NCI-H774 (cell line): ENCODE results near the gene CDC42SE1.

ENCODE experiments used
- DNase-seq: peaks from one replicate; lab custom pipeline; 2025; lab: John Stamatoyannopoulos, UW

CDC42SE1 gene

DNA sequence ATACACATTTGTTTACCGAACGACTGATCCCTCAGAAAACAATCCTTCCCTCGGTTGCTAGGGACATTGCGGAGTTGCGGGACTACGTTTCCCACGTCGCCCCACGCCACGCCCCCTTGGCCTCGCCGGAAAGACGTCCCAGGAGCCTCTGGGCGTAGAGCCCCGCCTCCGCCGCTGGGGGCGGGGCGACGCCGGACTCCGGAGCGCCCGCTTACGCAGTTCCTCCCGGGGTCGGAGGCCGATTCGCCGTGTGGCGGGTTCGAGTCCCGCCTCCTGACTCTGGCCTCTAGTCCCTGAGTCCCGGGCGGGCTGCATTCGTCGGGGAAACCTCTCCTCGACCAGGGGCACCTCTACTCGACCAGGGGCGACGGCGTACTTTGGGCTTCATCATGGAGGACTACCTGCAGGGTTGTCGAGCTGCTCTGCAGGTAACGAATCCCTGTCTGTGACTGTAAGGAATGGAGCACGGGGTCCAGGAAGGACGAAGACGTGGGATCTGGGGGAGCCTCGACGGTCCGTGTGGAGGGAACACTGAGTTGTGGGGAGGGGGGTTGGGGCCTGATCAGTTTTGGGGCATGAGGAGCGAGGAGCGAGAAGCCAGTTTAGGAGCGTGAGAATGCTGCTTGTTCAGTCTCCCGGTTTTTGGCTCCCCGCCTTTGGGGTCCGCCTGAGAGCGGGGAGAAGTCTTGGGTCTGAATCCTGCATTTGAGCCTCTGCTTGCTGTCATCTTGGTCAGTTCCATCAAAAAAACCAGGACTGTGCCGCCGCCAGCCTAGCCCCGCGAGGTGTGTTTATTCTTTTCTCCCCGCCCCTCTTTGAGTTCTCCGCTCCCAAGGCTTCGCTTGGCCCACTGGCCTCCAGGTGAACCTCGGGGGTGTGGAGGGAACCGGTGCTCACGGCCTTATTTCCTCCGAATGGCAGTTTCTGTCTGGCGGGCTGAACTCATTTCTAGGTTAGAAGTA lies 50.9 kb downstream of the CDC42SE1 start, which contains the start of gene PRUNE1:
TSS of gene PRUNE1 (plus strand) at position 206 of the 962 bp plus-strand sequence. CDS start at position 390, 184 bp downstream.
- DNase-seq = peak; percentile 98

DNA sequence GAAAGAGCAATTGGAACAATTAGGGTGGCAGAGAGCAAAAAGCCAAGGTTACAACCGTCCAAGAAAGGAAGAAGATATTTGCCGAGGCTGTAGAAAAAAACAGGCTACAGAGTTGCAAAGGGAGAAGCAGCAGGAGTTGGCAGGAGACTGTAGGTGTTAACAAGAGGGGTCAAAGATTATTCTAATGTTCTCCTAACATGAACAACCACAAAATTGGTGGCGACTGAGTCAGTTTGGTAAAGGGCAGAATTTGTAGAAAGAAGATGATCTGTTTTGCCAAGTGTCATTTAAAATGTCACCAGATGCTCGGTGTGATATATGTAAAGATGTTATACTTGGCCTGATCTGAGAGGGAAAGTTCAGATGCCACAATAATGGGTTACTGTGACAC lies 51.6 kb downstream of the CDC42SE1 start:
- DNase-seq = no peak

DNA sequence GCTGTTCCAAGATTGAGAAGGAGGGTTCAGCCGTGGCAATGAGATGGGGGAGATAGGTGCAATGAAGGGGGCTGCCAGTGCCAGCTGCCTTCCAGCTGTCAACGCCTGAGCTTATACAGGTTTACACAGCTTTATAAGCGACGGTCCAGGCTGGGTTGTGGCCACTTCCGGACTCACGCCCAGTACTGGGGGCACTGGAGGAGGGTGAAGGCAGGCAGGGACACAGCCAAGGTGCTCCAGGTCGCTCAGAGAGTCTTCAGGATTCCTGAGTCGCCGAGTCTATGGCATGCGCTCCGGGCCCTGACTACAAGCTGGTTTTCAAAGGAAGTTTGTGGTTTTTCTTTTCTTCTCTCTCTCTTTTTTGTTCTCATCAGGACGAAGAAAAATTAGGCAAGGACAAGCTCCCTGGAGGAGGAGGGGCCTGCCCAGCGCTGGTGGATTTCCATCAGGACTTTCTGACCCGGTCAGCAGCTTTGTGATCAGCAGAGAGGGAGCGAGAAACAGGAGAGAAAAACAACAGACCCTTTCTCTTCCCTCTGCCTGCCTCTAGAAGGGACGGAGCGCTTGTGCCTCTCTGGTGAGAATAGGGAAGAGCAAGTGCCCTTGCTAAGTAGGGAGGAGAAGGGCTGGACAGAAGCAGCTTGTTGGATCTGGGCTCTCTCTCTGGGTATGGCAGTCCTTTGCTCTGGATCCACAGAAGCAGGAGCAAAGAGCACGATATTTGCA lies 52.9 kb downstream of the CDC42SE1 start, which contains the start of gene MINDY1:
TSS of gene MINDY1 (minus strand) at position 576 of the 726 bp plus-strand sequence. CDS start 4,285 bp downstream, outside the sequence.
- DNase-seq = peak; percentile 51

DNA sequence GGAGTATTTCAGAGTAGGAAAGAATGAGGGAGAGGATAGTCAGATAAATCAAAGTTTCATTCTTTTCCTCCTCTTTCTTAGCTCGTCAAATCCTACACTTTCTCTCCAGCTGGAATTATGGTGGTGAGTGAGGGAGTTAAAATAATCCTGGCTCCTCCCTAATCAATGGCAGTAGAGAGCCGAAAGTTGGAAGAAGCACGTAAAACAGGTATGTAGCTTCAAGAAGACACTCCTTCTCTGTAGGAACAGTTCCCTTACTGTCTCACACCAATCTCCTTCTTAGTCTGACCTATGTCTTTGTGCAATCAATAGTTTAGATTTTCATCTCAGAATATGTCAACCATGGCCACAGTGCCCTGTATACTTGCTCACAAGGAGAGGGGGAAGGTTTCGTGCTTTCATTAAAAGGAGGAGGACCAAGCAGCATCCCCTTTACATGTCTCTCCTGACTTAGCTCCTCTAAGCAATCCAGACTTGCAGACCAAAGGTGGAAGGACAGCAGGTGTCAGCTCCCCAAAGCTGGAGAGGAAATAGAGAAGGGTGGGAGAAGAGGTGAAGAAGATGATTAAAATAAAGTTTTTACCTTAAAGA lies 53.6 kb downstream of the CDC42SE1 start:
- no peak for DNase-seq

DNA sequence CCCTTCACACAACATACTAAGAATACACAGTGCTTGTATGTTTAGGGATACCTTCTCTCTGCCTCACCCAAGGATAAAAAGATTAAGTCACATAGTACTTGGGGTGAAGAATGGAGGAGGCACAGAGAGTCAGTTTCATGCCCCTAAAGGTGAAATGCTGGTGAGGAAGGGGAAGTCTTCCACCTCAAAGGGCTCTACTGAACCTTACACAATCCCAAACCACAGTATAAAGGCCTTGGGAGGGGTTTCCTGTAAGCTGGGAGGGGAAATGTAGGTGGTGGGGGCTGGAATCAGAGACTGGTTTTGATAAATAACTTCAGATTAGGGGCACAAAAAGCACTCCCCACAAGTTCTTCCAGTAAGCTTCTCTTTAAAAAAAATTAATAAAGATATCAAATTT lies 56.2 kb downstream of the CDC42SE1 start:
- no peak for DNase-seq

DNA sequence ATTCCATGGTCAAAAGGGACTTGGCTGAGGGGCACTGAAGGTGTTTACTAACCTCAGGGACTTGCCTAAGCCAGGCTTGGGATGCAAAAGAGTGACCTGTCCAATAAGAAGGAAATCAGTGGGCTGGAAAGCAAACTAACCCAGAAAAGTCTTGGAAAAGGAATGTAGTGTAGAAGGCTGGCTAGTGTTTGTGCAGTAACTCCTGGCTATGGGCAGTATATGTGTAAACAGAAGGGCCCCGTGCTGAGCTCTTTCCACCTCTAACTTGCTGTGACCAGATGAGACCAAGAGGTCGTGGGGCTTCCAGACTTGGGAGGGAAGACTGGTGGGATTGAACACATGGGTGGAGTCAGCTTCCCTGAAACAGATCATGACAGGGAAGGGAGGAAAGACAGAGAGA lies 56.8 kb downstream of the CDC42SE1 start:
- DNase-seq = no peak

DNA sequence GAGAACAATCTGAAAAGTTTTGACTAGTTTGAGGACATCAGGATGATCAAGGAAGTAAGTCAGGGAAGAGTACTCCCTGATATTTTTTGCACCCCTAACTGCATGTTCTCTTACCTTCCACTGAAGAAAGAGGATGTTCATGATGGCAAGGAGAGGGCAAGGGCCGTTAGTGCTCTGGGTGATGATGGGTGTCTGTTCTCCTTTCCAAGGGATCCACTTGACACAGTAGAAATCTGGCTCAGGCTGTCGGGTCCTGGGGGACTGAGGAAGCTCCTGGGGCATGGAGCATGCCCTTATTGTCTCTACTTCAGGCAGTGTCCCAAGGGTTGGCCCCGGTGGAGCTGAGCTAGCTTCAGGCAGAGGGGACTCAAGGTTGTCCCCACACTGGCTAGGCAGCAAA lies 57.4 kb downstream of the CDC42SE1 start:
- DNase-seq = no peak

DNA sequence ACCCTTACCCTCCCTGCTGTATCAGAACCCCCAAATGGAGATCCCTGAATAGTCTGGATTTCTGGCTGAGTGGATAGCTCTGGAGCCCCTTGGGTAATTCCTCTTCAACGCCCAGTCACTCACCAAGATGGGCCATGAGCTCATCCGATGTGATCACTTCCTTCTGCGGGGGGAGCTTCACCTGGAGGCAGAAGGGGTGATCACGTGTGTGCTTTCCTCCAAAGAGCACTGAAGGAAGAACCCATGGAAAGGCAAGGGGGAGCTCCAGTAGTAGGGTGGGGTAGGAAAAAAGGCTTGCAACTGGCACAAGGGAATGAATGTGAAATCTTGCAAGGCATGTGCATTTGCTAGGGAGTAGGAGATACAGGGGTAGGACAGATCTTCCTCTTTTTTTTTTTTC lies 57.8 kb downstream of the CDC42SE1 start:
- no peak for DNase-seq
